Kidney (tissue), 14 donors: ENCODE data around the gene TAGAP. TPM values are rescaled to one million over a fixed set of nuclear protein-coding genes. Genes with fewer than 3 reads are reported as not detected.
"Not testable (repeated sequence)": the region's sequence is repeated elsewhere in the genome, so short reads cannot be mapped to it uniquely, and the experiment has no call there.

ENCODE experiments used
- DNase-seq, 5 donors: peaks; one replicate each; pipeline ENCODE4 v3.0.0-alpha.2; 2013 to 2020
- FAIRE-seq: peaks from 2 replicates; lab custom pipeline; 2012; peaks lifted over from hg19 to GRCh38; lab: Jason Lieb, UNC
- H3K27ac ChIP-seq, 2 donors: one replicate each; pipeline ENCODE4 v1.7.0; 2013; ENCODE audit warnings: low read depth in 2 of 2, low read length in 2 of 2, inconsistent platforms in 1 of 2
- H3K27me3 ChIP-seq: one replicate; pipeline ENCODE4 v1.7.1; 2013; ENCODE audit warnings: low read length, inconsistent platforms; ENCODE audit not compliant: control insufficient read depth, insufficient read depth
- H3K36me3 ChIP-seq, 3 donors: one replicate each; pipeline versions ENCODE4 v1.7.0 to v1.7.1; 2013; ENCODE audit warnings: low read length in 3 of 3, control low read depth in 1 of 3, inconsistent platforms in 1 of 3; ENCODE audit not compliant: insufficient read depth in 3 of 3, control insufficient read depth in 2 of 3
- H3K4me1 ChIP-seq, 3 donors: one replicate each; pipeline versions ENCODE4 v1.7.0 to v1.7.1; 2013; ENCODE audit warnings: low read length in 3 of 3, inconsistent platforms in 1 of 3, low read depth in 1 of 3; ENCODE audit not compliant: control insufficient read depth in 2 of 3, insufficient read depth in 2 of 3
- H3K4me3 ChIP-seq, 3 donors: one replicate each; pipeline versions ENCODE4 v1.7.0 to v1.8.1; 2013; ENCODE audit warnings: low read length in 3 of 3, control low read depth in 1 of 3, inconsistent platforms in 1 of 3
- H3K9ac ChIP-seq, 3 donors: one replicate each; pipeline versions ENCODE4 v1.7.0 to v1.7.1; 2013; ENCODE audit warnings: low read length in 3 of 3, control low read depth in 1 of 3, inconsistent platforms in 1 of 3
- H3K9me3 ChIP-seq, 3 donors: one replicate each; pipeline versions ENCODE4 v1.7.0 to v1.7.1; 2013; ENCODE audit warnings: low read length in 3 of 3, control low read depth in 1 of 3, inconsistent platforms in 1 of 3; ENCODE audit not compliant: control insufficient read depth in 2 of 3, insufficient read depth in 1 of 3
- intact Hi-C: fragments of 100-400 bp; cut with DNase I; formaldehyde crosslinking; loops from one replicate; pipeline ENCODE4 v1.11.1; 2022
- polyA plus RNA-seq: library from polyadenylated mRNA; stranded (reverse); fragments of 350-450 nt; fragmentation: Illumina TruSeq; extraction: RNeasy Lipid Tissue Mini Kit (QIAGEN cat#74804); gene quantifications from one replicate; pipeline ENCODE4 v1.2.3, GENCODE V29; 2014; ENCODE audit warnings: low read depth, low replicate concordance; ENCODE audit not compliant: insufficient read depth
- total RNA-seq: library from RNA; stranded (reverse); fragmentation: NEBNext Ultra II Directional; extraction: Animal tissue kit (Norgen Biotek cat#: 25700); gene quantifications from one replicate; pipeline ENCODE4 v1.2.1, GENCODE V29; 2021
- TF ChIP-seq, protein P1 (sequence below): IDR thresholded peaks from 3 replicates; pipeline ENCODE4 v1.5.1; 2012; ENCODE audit warnings: mild to moderate bottlenecking, moderate library complexity, borderline replicate concordance; ENCODE audit not compliant: insufficient read depth; ENCODE audit errors: extremely low read depth
- donor health status: control.
- donor health status: control.
- donor health status: control.
- donor health status: control.
- donor health status: control.
- donor health status: DM: yes; HTN: yes; CAD: no.
- donor health status: Normal renal cell carcinoma (clear cell type).

The TAGAP gene
- total and polyA plus RNA-seq, 2 donors from 2014 or later: 0.45 to 8.8 TPM

DNA sequence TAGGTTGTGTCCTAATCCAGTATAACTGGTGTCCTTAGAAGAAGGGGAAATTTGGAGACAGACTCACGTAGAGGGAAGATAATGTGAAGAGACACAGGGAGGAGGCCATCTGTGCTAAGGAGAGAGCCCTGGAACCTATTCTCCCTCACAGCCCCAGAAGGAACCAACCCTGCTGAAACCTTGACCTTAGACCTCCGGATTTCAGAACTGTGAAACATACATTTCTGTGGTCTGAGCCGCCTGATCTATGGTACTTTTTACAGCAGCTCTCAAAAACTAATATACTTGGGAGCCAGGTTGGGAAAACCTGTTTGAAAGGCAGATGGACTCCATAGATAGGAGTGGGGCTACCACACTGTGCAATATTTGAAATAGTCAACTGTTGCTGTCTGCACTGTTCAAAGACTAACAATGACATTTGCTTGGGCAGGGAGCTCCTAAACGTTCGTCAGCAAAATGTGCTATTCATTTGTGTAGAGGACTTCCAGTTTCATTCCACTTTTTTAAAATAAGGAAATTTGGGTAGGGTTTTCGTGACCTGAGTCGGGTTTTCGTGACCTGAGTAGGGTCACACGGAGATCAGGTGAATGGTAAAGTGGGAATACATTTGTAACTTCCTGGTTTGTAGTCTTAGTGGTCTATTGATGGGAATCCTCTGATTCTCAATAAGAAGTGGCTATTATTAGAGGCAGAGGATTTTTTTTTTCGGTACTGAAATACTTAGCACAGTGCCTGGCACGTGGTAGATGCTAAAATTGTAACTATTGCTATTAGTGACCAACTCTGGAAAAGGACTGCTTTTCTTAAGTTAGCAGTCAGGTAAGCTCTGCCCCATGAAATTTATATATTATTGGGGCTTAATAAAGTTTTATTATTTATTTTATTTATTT is 11.4 kb downstream of the TAGAP start:
- FAIRE-seq (no peak), DNase-seq (no peak)
- Histone ChIP-seq H3K4me1 (no peaks in the 10 kb centered on the region), H3K27ac (no peak overlapping the region), H3K9ac (no peak overlapping the region), H3K36me3 (no peaks in the 10 kb centered on the region), H3K9me3 (no peaks in the 10 kb centered on the region), H3K27me3 (no peaks in the 10 kb centered on the region), H3K4me3 (no peak overlapping the region)
- intact Hi-C loops: no loop called here
- TF ChIP-seq, protein P1, sequence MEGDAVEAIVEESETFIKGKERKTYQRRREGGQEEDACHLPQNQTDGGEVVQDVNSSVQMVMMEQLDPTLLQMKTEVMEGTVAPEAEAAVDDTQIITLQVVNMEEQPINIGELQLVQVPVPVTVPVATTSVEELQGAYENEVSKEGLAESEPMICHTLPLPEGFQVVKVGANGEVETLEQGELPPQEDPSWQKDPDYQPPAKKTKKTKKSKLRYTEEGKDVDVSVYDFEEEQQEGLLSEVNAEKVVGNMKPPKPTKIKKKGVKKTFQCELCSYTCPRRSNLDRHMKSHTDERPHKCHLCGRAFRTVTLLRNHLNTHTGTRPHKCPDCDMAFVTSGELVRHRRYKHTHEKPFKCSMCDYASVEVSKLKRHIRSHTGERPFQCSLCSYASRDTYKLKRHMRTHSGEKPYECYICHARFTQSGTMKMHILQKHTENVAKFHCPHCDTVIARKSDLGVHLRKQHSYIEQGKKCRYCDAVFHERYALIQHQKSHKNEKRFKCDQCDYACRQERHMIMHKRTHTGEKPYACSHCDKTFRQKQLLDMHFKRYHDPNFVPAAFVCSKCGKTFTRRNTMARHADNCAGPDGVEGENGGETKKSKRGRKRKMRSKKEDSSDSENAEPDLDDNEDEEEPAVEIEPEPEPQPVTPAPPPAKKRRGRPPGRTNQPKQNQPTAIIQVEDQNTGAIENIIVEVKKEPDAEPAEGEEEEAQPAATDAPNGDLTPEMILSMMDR: no peak

DNA sequence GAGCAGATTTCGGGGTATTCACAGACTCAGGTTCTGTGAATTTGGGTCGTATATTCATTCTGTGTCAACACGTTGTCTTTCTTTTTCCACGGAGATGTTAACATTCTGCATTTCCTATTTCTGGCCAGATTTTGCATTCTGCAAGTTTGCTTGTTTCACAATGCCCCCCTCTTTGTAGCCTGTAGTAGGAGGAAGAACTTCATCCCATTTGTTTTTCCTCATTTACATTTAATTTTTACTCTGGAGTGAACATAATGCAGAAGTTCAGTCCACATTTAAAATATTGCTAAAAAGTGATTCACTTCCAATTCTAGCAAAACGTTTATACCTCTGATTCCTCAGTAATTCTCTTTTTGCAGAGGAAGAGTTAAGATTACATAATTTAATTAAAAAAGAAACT is 12.9 kb downstream of the TAGAP start:
- Histone ChIP-seq H3K9ac (no peak overlapping the region), H3K4me3 (no peak overlapping the region), H3K9me3 (no peaks in the 10 kb centered on the region), H3K27ac (no peak overlapping the region), H3K36me3 (no peaks in the 10 kb centered on the region), H3K27me3 (no peaks in the 10 kb centered on the region), H3K4me1 (no peaks in the 10 kb centered on the region)
- FAIRE-seq: no peak
- no peak for DNase-seq
- TF ChIP-seq, protein P1: no peak
- intact Hi-C loops: no loop called here

DNA sequence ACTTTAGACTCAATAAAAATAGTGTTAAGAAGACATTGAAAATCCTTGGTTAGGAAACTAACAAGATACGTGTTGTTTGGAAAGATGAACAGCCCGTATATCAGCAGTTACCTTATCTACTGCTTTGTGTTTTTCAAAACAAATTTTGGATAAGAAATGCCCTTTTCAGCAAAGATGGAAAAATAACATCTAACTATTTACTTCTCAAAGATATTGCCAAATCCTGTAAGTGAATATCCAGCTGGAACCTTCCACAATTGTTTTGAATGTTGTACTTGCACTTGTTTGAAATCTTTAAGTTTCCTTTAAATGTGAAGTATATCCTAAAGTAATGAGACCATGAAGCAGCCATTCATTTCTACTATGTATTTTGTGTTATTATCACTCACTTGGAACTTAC is 14.6 kb downstream of the TAGAP start:
- H3K36me3 ChIP-seq: no peaks in the 10 kb centered on the region
- TF ChIP-seq, protein P1: no peak
- H3K4me3 ChIP-seq: no peak overlapping the region
- FAIRE-seq: no peak
- intact Hi-C loops: no loop called here
- H3K27ac ChIP-seq: no peak overlapping the region
- peaks cover 0 to 3% (median 0%) of the 10 kb centered on the region in 3 donors for H3K9me3 ChIP-seq
- H3K4me1 ChIP-seq: no peaks in the 10 kb centered on the region
- H3K9ac ChIP-seq: no peak overlapping the region
- no peaks in the 10 kb centered on the region for H3K27me3 ChIP-seq
- DNase-seq: no peak

DNA sequence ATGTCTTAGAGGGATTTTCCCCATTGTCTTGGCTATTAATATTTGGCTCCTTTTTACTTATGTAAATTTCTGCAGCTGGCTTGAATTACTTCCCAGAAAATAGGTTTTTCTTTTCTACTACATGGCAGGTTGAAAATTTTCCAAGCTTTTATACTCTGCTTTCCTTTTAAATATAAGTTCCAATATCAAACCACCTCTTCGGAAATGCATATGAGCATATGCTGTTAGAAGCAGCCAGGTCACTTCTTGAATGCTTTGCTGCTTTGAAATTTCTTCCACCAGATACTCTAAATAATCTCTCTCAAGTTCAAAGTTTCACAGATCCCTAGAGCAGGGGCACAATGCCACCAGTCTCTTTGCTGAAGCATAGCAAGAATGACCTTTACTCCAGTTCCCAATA is 19.6 kb downstream of the TAGAP start:
- H3K27me3 ChIP-seq, H3K36me3 ChIP-seq, DNase-seq, H3K4me1 ChIP-seq, H3K27ac ChIP-seq, H3K9ac ChIP-seq, H3K4me3 ChIP-seq, intact Hi-C loops, FAIRE-seq: not testable (repeated sequence)
- H3K9me3 ChIP-seq: peaks cover 0 to 10% (median 0%) of the 10 kb centered on the region in 3 donors
